IMR-90 (cell line): ENCODE results near the gene C1orf52.
A peak's percentile ranks its signal among the peaks of the same experiment; 100 is the strongest.

Experiments
- CEBPB ChIP-seq: IDR thresholded peaks from 2 replicates; pipeline ENCODE4 v1.6.1; 2012; ENCODE audit warnings: low read depth, low read length, improper control_type of control experiment
- CTCF ChIP-seq: conservative IDR thresholded peaks from 2 replicates; pipeline ENCODE4 v1.5.1; 2012; ENCODE audit warnings: mild to moderate bottlenecking, low read depth, low read length, improper control_type of control experiment
- ELK1 ChIP-seq: fragments of 150-350 bp; IDR thresholded peaks from 2 replicates; pipeline ENCODE4 v1.6.1; 2016; ENCODE audit warnings: low read depth, mild to moderate bottlenecking, low read length, moderate library complexity, borderline replicate concordance
- MXI1 ChIP-seq: IDR thresholded peaks from 2 replicates; pipeline ENCODE4 v1.6.1; 2012; ENCODE audit warnings: low read depth, mild to moderate bottlenecking, low read length, moderate library complexity, borderline replicate concordance
- POLR2A ChIP-seq: IDR thresholded peaks from 2 replicates; pipeline ENCODE4 v1.6.1; 2012; ENCODE audit warnings: mild to moderate bottlenecking, low read depth, low read length
- RAD21 ChIP-seq: IDR thresholded peaks from 2 replicates; pipeline ENCODE4 v1.6.1; 2012; ENCODE audit warnings: low read length, improper control_type of control experiment
- RCOR1 ChIP-seq: IDR thresholded peaks from 2 replicates; pipeline ENCODE4 v1.6.1; 2012; ENCODE audit warnings: mild to moderate bottlenecking, low read length, improper control_type of control experiment; ENCODE audit not compliant: insufficient replicate concordance
- RFX5 ChIP-seq: IDR thresholded peaks from 2 replicates; pipeline ENCODE4 v1.8.0; 2012; ENCODE audit warnings: low read depth, mild to moderate bottlenecking, low read length, moderate library complexity

GRCh38 chr1:85289207-85289847 is 29.9 kb upstream of the C1orf52 start:
- TF ChIP-seq POLR2A: no peak
- no peak for TF ChIP-seq CTCF
- peak; percentile 68; the same call in 1 of the 2 replicates for TF ChIP-seq CEBPB
- TF ChIP-seq RFX5: no peak
- peak; percentile 13; the same call in 1 of the 2 replicates for TF ChIP-seq RAD21
- TF ChIP-seq MXI1: no peak
- no peak for TF ChIP-seq ELK1
- TF ChIP-seq RCOR1: peak; percentile 99
